ENCODE data around the gene CA5A.
"Not testable (repeated sequence)": the region's sequence is repeated elsewhere in the genome, so short reads cannot be mapped to it uniquely, and the experiment has no call there.

The CA5A gene

DNA sequence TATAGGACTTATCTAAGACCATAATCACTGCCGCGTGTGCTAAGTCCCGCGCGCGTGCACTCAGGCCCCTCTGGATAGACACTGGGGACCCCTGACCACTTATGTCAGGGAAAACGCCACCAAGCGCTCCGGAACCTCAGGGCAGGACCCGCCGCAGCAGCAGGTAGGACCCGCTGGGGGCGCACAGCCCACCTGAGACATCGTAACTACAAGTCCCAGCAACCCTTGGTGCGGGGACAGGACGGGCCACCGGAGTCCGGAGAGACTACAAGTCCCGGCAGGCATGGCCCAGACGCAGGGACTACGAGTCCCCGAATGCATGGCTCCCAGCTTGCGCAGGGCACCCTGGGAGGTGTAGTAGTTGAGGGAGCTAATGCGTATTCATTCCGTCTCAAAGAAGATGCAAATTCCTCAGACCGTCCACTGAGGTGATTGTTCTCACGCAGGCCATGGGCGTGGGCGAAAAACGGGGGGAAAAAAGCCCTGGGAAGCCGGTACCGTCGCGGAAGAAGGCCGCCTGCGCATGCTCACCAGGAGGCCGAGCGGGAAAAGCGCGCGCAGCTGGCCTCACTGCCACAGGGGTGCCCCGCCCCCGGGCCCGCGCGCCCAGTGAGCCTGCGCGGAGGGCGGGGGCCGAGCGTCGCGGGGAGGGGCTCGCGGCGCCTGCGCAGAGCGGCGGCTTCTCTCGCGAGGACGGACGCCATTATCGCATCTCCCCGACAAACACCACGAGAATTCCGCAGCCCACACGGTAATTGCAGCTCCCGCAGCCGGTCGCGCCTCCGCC lies 14.6 kb upstream of the CA5A start, which contains the start of gene BANP:
BANP (plus strand) TSS at position 670 of the 787 bp plus-strand sequence. CDS start 23,682 bp downstream, outside the sequence.
- peak; percentile 98 to 100 for DNase-seq (ENCODE audit: low read depth in 1 of 2, low spot score in 1 of 2)
- no peak for TF ChIP-seq JUND (IDR thresholded peaks at IDR 0.05; ENCODE audit: low read depth)
- in situ Hi-C loops (cut with HindIII; ENCODE audit: low pct_unique_long_range_greater_than_20kb, low sequenced_read_pairs), result no loop called here

- in situ Hi-C loops (cut with HindIII; ENCODE audit: low pct_unique_long_range_greater_than_20kb, low sequenced_read_pairs), result no loop called here
- no peak for DNase-seq (ENCODE audit: low read depth in 1 of 2, low spot score in 1 of 2)
- no peak for TF ChIP-seq JUND (IDR thresholded peaks at IDR 0.05; ENCODE audit: low read depth)
Measured at GRCh38 chr16:87949071-87949744, 12.9 kb upstream of the CA5A start.

- in situ Hi-C loops (cut with HindIII; ENCODE audit: low pct_unique_long_range_greater_than_20kb, low sequenced_read_pairs), result no loop called here
- DNase-seq (ENCODE audit: low read depth in 1 of 2, low spot score in 1 of 2), result no peak
- no peak for TF ChIP-seq JUND (IDR thresholded peaks at IDR 0.05; ENCODE audit: low read depth)
Measured at GRCh38 chr16:87948735-87949070, 12.4 kb upstream of the CA5A start.

DNA sequence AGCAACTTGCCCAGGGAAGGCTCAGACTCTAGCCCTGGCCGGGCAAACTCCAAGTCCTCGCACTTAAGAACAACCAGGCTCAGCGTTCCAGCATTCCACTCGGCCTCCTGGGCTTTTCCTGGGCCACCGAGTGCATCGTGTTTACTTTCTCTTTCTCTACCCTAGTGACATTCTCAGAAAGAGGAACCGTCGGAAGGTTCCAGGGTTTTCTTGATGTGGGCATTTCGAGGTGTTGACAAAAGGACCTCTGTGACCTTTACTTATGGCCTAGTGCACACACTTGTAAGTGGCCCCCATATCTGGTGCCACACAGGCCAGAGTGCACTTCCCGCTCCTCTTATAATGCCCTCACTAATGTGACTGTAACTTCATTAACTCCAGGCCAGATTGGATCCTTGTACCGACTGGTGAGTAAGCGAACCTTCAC lies 11.8 kb upstream of the CA5A start:
- no peak for DNase-seq (ENCODE audit: low read depth in 1 of 2, low spot score in 1 of 2)
- in situ Hi-C loops (cut with HindIII; ENCODE audit: low pct_unique_long_range_greater_than_20kb, low sequenced_read_pairs), result no loop called here
- no peak for TF ChIP-seq JUND (IDR thresholded peaks at IDR 0.05; ENCODE audit: low read depth)

DNA sequence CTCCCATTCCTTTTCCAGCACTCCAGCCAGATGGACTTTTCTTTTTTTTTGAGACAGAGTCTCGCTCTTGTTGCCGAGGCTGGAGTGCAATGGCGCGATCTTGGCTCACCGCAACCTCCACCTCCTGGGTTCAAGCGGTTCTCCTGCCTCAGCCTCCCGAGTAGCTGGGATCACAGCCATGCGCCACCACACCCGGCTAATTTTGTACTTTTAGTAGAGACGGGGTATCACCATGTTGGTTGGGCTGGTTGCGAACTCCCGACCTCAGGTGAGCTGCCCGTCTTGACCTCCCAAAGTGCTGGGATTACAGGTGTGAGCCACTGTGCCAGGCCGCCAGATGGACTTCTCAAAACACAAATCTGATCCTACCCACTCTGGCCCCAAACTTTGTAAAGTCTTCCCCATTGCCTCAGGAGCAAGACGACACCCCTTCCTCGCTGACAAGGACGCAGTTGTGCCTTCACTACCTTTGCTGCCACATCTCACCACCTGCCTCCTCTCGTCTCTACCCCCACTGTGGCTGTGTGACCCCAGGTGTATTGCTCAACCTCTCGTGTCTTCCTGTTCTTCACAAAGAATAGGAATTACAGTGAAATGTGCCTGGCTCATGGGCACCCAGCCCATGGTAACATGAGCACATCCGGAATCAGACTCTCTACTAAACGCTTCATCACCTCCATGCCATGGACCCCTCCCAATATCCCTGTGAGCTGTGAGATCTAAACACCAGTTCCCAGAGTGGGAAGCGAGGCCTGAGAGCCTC lies 11.2 kb upstream of the CA5A start:
- no peak for TF ChIP-seq JUND (IDR thresholded peaks at IDR 0.05; ENCODE audit: low read depth)
- no peak for DNase-seq (ENCODE audit: low read depth in 1 of 2, low spot score in 1 of 2)
- in situ Hi-C loops (cut with HindIII; ENCODE audit: low pct_unique_long_range_greater_than_20kb, low sequenced_read_pairs), result no loop called here

- no peak for DNase-seq (ENCODE audit: low read depth in 1 of 2, low spot score in 1 of 2)
- no peak for TF ChIP-seq JUND (IDR thresholded peaks at IDR 0.05; ENCODE audit: low read depth)
- in situ Hi-C loops (cut with HindIII; ENCODE audit: low pct_unique_long_range_greater_than_20kb, low sequenced_read_pairs), result no loop called here
Measured at GRCh38 chr16:87946596-87947347, 10.4 kb upstream of the CA5A start.

DNA sequence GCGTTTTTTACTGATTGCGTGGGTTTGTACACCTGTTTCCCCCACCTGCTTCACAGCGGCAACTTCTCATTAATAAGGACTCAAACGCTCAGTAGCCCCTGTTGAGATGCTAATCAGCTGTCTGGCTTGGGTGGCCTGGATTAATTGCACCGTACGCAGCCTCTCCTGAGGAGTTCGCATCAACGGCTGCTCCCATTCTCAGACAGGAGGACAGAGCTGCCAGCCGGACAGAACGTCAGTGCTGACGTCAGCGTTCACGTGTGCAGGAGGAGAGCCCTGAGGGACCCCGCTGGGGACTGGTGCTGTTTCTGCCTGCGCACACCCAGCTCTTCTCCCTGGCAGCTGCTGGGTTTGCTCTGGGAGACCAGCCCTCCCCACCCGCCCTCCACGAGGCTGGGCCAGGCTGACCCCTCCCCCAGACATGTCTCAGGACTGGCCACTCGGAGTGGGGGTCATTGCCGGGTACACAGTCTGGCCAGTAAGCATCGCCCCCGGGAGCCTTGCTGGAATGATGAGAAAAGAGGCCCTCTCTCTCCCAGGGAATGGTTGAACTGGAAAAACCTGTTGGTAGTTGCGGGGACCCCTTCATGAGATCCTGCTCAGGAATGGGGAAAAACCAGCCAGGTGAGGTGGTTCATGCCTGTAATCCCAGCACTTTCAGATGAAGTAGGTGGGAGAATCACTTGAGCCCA lies 9.2 kb upstream of the CA5A start:
- DNase-seq (ENCODE audit: low read depth in 1 of 2, low spot score in 1 of 2), result peak; percentile 90 to 99
- in situ Hi-C loops (cut with HindIII; ENCODE audit: low pct_unique_long_range_greater_than_20kb, low sequenced_read_pairs), result no loop called here
- TF ChIP-seq JUND (IDR thresholded peaks at IDR 0.05; ENCODE audit: low read depth), result no peak

DNA sequence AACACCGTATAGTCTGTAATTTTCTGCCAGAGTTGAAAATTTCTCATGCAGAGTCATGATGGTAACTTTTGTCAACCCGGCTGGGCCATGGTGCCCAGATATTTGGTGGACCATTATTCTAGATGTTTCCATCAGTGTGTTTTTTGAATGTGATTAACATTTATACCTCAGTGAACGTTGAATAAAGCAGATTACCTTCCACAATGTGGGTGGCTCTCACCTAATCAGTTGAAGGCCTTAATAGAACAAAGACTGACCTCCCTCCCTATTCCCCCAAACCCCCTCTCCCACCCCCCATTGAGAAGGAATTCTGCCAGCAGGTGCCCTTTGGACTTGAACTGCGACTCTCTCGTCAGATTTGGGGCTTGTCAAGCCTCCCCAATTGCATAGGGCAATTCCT lies 6.4 kb upstream of the CA5A start:
- no peak for DNase-seq (ENCODE audit: low read depth in 1 of 2, low spot score in 1 of 2)
- no peak for TF ChIP-seq JUND (IDR thresholded peaks at IDR 0.05; ENCODE audit: low read depth)
- in situ Hi-C loops (cut with HindIII; ENCODE audit: low pct_unique_long_range_greater_than_20kb, low sequenced_read_pairs), result no loop called here

DNA sequence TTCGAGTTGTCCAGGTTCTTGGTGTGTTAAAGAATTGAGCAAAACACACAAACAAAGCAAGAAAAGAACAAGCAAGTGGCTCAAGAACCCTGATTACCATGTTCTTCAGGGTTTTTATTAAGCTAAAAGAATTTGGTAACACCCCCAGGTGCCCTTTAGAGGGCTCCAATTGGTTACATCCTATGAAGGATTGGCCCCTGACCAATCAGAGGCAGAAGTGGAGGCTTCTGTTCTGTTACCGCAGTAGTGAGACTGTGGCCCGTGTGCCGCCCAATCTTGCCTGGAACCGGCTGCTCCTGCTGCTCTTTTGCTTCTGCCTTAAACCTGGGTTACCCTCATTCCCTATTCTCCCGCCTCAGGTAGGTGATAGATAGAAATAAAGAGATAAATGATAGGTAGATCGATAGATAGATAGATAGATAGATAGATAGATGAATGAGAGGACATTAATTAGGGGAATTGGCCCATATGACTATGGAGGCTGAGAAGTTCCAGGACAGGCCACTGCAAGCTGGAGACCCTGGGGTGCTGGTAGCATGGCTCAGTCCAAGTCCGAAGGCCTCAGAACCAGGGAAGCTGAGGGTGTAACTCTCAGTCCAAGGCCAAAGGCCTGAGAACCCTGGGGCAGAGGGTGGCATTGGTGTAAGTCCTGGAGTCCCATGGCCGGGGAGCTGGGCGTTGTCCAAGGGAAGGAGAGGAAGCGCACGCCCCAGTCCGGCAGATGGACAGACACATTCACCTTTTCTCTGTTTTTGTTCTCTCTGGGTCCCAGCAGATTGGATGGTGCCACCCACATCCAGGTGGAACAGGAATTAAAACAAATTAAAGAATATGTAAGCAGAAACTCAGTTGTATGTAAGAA lies 3.5 kb upstream of the CA5A start:
- in situ Hi-C loops (cut with HindIII; ENCODE audit: low pct_unique_long_range_greater_than_20kb, low sequenced_read_pairs), result no loop called here
- no peak for TF ChIP-seq JUND (IDR thresholded peaks at IDR 0.05; ENCODE audit: low read depth)
- peak in 1 of 2 experiments; percentile 45 for DNase-seq (ENCODE audit: low read depth in 1 of 2, low spot score in 1 of 2)

DNA sequence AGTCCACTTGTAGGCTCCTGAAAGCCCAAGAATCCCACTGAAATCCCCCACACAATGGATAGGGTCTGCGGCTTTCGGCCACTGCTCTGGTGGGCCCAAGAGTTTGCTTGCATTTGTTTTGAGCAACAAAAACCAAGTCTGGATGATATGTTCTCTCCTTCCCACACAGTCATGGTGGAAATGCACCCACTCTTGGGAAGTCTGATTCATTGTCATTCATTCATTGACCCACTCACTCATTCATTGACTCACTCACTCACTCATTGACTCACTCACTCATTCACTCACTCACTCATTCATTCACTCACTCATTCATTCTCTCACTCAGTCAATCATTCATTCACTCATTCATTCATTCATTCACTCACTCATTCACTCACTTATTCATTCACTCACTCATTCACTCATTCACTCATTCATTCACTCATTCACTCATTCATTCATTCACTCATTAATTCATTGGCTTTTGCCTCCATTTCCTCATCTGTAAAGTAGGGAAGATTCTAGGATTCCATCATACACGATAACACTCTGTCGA lies 2.2 kb upstream of the CA5A start:
- in situ Hi-C loops (cut with HindIII; ENCODE audit: low pct_unique_long_range_greater_than_20kb, low sequenced_read_pairs), result no loop called here
- TF ChIP-seq JUND (IDR thresholded peaks at IDR 0.05; ENCODE audit: low read depth), result no peak
- DNase-seq (ENCODE audit: low read depth in 1 of 2, low spot score in 1 of 2), result no peak

- DNase-seq (ENCODE audit: low read depth in 1 of 2, low spot score in 1 of 2); in situ Hi-C loops (cut with HindIII; ENCODE audit: low pct_unique_long_range_greater_than_20kb, low sequenced_read_pairs): not testable (repeated sequence)
Measured at GRCh38 chr16:87937231-87937542, 858 bp upstream of the CA5A start.

- in situ Hi-C loops (cut with HindIII; ENCODE audit: low pct_unique_long_range_greater_than_20kb, low sequenced_read_pairs); DNase-seq (ENCODE audit: low read depth in 1 of 2, low spot score in 1 of 2): not testable (repeated sequence)
Measured at GRCh38 chr16:87936016-87936374, 334 bp downstream of the CA5A start.

DNA sequence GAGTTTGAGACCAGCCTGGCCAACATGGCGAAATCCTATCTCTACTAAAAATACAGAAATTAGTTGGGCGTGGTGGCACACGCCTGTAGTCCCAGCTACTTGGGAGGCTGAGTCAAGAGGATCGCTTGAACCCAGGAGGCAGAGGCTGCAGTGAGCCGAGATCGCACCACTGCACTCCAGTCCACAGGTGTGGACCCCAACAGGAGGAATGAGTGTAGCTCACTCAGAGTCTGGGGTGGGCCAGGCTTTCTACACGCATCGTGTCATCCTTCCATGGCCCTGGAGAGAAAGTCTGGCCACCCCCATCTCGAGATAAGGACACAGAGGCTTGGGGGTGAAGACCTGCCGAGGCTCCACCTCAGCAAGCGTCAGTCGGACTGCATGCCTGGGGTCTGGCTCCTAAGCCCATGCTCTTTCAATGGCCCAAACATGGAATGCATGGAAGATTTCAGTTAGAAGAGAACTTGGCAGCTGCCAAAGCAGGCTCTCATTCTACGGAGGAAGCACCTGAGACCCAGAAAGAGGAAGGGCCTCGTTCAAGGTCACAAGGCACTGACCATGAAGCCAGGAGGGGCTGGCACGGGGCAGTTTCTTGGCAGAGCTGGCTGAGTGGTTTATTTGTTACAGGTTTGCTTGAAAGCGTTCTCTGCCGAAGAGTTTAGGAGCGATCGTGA lies 1.4 kb downstream of the CA5A start:
- DNase-seq (ENCODE audit: low read depth in 1 of 2, low spot score in 1 of 2); in situ Hi-C loops (cut with HindIII; ENCODE audit: low pct_unique_long_range_greater_than_20kb, low sequenced_read_pairs): not testable (repeated sequence)
